Gastroesophageal sphincter (tissue), 3 donors: ENCODE measurements around the gene ST6GALNAC3.
A peak's percentile ranks its signal among the peaks of the same experiment; 100 is the strongest.

ENCODE experiments used
- EP300 ChIP-seq: sonication (generic); formaldehyde crosslinking; IDR thresholded peaks from one replicate; pipeline ENCODE4 v1.6.1; 2017; ENCODE audit warnings: antibody characterized with exemption, mild to moderate bottlenecking
- POLR2A ChIP-seq, 2 donors: fragments of 450-650 bp; IDR thresholded peaks; one replicate each; pipeline ENCODE4 v1.6.1; 2017; ENCODE audit warnings: antibody characterized with exemption in 2 of 2, mild to moderate bottlenecking in 2 of 2, moderate library complexity in 1 of 2
- TF ChIP-seq, protein P1 (sequence below), 4 experiments: fragments of 200-600 bp in 2 of 4; fragments of 450-650 bp in 2 of 4; sonication (generic) in 1 of 4; IDR thresholded peaks; one replicate each; pipeline ENCODE4 v1.5.1; 2017 to 2019; ENCODE audit warnings: antibody characterized with exemption in 4 of 4, mild to moderate bottlenecking in 2 of 4, moderate library complexity in 2 of 4

DNA sequence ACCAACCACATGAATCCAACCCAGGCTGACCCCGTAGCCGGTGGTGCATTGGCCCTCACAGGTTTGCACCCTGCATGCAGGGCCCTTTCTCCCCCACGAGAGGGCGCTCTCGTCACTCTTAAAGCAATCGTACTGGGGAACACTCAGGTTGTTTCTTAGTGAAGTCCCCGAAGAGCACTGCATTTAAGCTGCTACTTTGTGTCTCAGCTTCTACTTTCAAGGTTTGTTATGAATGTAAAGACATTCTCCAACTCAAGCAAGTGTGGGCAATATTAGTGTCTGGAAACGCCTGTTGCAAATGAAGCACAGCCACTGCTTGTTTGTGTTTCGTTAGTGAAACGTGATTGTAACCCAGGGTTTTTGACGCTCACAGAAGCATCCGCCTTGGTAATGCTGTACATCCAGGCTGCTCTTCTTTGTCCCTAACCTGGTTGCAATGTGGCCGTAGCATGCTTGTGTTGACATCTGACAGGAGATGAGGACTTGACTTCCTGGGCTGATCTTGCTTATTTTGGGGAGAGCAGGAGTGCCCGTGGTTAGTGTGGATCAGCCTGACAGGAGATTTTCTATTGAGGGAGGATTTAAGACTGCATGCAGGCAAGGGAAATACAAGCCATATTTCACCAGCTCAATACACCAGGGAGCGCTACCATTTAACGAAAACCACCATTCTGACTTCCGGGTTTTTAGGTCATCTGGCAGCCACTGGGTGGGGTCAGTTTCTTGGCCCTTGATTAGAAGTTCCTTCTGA is 79.8 kb downstream of the ST6GALNAC3 start:
- TF ChIP-seq POLR2A (IDR thresholded peaks at IDR 0.05) (no peak), EP300 (no peak)
- TF ChIP-seq, protein P1, sequence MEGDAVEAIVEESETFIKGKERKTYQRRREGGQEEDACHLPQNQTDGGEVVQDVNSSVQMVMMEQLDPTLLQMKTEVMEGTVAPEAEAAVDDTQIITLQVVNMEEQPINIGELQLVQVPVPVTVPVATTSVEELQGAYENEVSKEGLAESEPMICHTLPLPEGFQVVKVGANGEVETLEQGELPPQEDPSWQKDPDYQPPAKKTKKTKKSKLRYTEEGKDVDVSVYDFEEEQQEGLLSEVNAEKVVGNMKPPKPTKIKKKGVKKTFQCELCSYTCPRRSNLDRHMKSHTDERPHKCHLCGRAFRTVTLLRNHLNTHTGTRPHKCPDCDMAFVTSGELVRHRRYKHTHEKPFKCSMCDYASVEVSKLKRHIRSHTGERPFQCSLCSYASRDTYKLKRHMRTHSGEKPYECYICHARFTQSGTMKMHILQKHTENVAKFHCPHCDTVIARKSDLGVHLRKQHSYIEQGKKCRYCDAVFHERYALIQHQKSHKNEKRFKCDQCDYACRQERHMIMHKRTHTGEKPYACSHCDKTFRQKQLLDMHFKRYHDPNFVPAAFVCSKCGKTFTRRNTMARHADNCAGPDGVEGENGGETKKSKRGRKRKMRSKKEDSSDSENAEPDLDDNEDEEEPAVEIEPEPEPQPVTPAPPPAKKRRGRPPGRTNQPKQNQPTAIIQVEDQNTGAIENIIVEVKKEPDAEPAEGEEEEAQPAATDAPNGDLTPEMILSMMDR (IDR thresholded peaks at IDR 0.05), result peak; percentile 84 to 96 (median 89)
